Stimulated activated CD4-positive, alpha-beta T cell treated with anti-CD3 and anti-CD28 coated beads, Interleukin-15, amount 100 ng/mL, for 24 hours (primary cell): ENCODE data around the gene TPPP.

Source experiments
- DNase-seq: peaks from one replicate; pipeline ENCODE4 v3.0.0-alpha.2; 2020

Gene TPPP

DNA sequence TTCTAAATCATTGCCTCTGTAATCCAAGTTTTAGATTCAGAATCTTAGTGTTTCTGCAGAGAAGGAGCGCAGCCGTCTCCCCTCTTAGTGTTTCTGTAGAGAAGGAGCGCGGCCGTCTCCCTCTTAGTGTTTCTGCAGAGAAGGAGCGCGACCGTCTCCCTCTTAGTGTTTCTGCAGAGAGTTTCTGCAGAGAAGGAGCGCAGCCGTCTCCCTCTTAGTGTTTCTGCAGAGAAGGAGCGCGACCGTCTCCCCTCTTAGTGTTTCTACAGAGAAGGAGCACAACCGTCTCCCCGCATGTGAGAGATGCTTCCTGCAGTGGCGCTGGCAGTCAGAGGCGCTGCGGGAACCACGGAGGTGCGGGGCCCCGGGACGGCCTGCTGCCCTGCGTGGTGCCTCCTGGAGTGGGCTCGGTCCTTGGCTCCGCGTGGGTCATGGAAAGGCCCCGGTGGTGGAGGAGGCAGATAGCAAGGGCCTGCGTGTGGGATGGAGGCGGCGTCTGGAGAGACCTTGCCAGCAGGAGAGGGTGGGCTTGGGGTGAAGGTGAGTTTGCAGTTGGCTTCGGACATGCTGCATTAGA lies 70.1 kb downstream of the TPPP start:
- DNase-seq = no peak

DNA sequence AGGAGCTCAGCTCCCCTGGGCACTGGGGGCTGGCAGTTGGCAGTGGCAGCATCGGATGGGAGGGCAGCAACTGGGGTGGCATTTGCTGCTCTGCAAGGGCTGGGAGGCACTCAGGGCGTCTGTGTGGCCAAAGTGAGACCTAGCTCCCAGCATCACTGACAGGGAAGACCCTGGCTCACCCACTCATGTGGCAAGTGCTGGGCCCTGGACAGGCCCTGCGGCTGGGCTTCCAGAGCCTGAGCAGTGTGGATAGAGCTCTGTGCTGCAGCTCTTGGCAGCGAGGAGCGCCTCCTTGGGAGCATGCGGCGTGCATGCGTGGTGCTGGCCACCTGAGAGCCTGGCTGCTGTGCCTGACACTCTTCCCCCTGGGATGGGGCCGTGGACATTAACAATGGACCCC lies 70.8 kb downstream of the TPPP start:
- no peak for DNase-seq

- no peak for DNase-seq
Observed at GRCh38 chr5:621341-621761, 71.8 kb downstream of the TPPP start.

DNA sequence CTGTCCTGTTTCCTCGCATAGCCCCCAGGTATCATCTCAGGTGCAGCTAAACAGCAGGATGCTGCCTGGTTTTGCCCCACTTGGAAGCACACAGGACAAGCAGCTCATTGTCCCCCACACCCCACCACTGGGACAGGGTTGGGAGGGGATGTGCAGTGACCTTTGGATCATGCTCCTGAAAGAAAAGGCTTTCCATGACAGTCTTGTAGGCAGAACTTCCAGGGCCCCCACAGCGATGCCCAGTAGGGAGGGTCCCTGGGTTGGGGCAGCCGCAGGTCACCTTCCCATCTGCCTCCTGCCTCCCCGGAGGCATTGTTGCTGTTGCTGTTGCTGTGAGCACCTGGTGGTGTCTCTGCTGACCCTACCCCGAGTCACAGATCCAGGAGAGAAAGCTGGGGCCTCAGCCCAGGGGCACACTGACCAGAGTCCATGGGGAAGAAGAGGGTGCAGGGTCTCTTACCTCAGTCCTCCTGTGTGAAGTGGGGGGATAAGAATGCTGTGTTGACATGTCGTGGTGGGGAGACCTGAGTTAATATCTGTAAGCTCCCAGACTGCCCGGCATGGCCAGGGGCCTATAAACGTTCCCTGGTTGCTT lies 72.5 kb downstream of the TPPP start:
- DNase-seq = no peak

DNA sequence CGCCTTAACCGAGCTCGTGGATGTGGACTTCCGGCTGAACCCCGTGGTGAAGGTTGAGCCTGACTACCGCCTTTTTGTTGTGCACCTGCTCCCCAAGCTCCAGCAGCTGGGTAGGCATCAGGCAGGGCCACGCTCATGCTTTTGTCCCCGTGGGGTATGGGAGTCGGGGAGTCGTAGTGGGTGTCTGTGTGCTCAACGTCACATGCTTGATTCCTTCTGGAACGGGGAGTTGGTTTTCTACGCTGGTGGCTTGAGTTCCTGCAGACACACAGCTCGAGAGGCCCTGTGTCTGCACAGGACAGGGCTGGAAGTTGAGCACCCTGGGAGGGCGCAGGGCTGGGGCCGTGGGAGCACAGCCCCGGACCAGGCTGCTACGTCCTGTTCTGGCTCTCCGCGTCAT lies 73.0 kb downstream of the TPPP start:
- no peak for DNase-seq

DNA sequence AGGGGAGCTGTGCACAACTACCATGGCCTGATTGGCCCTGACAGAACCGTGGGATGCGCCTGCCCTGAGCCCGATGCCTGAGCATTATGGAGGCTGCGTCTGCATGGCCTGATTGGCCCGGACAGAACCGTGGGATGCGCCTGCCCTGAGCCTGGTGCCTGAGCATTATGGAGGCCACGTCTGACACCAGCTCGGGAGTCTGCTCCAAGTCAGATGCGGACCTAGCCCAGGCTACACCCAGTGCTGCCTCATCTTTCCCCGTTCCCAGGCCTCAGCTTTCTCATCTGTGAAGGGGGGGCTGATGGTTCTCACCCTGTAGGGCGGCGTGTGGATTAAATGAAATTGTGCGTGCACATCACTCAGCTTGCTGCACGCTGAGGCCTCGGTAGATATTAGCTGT lies 73.7 kb downstream of the TPPP start:
- no peak for DNase-seq

DNA sequence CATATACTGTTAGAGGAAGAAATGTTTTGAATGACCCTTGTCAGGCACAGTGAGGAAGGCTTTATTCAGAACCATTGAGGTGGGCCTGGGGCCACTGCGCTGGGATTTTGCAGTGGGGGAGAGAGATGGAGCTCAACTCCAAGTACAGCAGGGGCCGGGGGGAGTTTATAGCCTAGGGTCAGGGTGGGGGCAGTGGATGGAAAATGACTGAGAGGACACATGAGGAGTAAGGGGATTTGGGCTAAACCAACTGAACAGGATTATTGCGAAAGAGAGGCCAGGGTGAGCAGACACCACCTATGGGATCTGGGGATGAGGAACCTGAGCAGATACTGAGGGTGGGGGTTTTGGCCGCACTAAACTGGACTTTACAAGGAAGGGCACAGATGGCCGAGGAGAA lies 74.7 kb downstream of the TPPP start:
- no peak for DNase-seq

GRCh38 chr5:617896-618295 lies 75.3 kb downstream of the TPPP start:
- no peak for DNase-seq

DNA sequence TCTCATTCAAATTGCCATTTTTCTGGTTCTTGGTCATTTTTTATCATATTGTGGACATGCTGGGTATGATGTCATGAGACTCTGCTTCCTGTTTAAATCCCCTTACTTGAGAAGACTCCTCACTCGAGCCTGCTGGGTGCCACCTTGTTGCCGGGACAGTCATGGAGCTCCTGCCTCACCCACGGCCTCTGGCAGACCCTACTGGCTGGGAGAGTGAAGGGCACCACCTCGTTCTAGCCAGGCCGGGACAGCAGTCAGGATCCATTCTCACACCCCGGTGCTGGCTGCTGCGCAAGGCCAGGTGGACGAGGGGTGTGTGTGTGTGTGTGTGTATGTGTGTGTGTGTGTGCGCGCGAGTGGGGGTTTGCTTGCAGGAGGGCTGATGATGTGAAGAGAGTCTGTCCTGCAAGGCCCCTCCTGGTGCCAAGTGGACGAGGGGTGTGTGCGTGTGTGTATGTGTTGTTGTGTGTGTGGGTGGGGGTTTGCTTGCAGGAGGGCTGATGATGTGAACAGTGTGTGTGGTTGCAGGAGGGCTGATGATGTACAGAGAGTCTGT lies 76.6 kb downstream of the TPPP start:
- DNase-seq = no peak

DNA sequence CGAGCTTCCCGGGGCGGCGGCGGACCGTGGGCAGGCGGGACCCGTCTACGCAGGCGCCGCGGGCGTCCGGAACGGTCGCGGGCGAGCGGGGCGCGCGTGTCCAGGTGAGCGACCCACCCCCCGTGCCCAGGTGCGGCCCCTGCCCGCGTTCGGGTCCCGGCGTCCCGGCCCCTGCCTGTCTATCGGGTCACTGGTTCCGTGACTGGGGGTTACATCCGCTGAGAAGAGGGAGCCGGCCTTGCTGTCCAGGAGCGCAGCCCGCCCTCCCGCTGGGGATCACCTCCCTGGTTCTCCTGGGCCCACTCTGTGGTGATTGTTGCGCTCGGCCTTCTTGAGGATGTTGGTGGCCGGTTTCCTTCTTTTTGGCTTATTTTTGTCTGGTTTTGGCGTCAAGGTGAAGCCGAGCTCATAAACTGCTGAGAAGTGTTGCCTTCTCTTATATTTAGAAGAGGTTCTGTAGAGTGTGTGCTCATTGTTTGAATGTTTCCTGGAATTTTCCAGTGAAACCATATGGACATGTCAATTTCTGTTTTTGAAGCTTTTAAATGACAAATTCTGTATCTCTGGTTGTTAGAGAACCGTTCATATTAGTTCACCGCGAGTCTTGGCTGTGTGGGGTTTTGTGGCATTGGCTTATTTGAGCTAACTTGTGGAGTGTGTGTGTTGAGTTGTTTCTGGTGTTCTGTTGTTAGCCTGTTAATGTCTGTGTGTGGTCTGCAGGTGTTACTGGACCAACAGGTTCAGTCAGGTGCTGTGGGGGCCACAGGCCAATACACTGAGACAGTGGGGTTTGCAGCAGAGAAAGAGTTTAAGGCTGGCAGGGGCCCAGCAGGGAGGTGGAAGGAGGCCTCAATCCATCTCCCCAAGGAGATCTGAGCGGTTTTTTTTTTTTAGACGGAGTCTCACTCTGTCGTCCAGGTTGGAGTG lies 80.4 kb downstream of the TPPP start:
- peak; percentile 51 for DNase-seq

GRCh38 chr5:611731-612486 lies 81.2 kb downstream of the TPPP start, which contains the start of gene CEP72:
Gene CEP72, plus strand, starts transcription at chr5:612340. Its CDS starts 22 bp downstream, at chr5:612362.
- DNase-seq = peak; percentile 95

- no peak for DNase-seq
Observed at GRCh38 chr5:610744-611730, 82.1 kb downstream of the TPPP start.

- DNase-seq = no peak
Observed at GRCh38 chr5:610011-610743, 83.0 kb downstream of the TPPP start.
